OCI-LY1 (cell line): ENCODE results near the gene ACAD10.

Experiments used
- CTCF ChIP-seq: fragments of 200-600 bp; sonication (generic), shearing (Covaris generic); IDR thresholded peaks from 2 replicates; pipeline ENCODE4 v1.5.1; 2017; ENCODE audit warnings: mild to moderate bottlenecking, antibody characterized with exemption, low read length, moderate library complexity, mixed read lengths
- EZH2 ChIP-seq: fragments of 200-600 bp; sonication (generic), shearing (Covaris generic); IDR thresholded peaks from 2 replicates; pipeline ENCODE4 v1.8.0; 2017; ENCODE audit warnings: borderline replicate concordance, mixed run types, mild to moderate bottlenecking, antibody characterized with exemption, low read length, moderate library complexity, mixed read lengths

GRCh38 chr12:111706145-111706544 is 20.3 kb downstream of the ACAD10 start:
- TF ChIP-seq CTCF, result no peak
- no peak for TF ChIP-seq EZH2
